A673 (cell line): Measurements from ENCODE around the gene TMEM161B.
"Not testable (repeated sequence)": the region's sequence is repeated elsewhere in the genome, so short reads cannot be mapped to it uniquely, and the experiment has no call there.

ENCODE experiments used
- EZH2 ChIP-seq: fragments of 200-600 bp; sonication (generic); IDR thresholded peaks from 2 replicates; pipeline ENCODE4 v1.6.1; 2017; ENCODE audit warnings: borderline replicate concordance, low read depth, mild to moderate bottlenecking, mixed read lengths, antibody characterized with exemption, low read length; ENCODE audit not compliant: poor library complexity, severe bottlenecking
- TF ChIP-seq, protein P1 (sequence below): fragments of 300-800, 200-600 bp; sonication (generic); conservative IDR thresholded peaks from 2 replicates; pipeline ENCODE4 v1.5.1; 2017; ENCODE audit warnings: low read depth, mild to moderate bottlenecking, antibody characterized with exemption, low read length, moderate library complexity, mixed read lengths

DNA sequence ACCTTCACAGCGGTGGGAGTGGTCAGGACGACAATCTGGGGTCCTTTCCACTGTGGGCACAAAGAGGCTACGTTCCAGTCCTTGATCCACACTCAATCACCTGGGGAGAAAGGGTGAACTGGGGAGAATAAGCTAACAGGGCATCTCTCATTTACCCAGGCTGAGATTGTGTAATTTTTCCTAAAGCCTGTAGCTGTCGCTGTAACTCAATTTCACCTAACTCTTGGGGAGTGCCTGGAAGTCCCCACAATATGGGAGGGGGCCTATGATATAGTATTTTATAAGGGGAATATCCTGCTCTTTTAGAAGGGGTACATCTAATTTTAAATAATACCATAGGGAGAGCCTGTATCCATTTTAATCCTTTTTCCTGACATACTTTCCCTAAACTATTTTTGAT is 79.2 kb downstream of the TMEM161B start:
- TF ChIP-seq, protein P1, sequence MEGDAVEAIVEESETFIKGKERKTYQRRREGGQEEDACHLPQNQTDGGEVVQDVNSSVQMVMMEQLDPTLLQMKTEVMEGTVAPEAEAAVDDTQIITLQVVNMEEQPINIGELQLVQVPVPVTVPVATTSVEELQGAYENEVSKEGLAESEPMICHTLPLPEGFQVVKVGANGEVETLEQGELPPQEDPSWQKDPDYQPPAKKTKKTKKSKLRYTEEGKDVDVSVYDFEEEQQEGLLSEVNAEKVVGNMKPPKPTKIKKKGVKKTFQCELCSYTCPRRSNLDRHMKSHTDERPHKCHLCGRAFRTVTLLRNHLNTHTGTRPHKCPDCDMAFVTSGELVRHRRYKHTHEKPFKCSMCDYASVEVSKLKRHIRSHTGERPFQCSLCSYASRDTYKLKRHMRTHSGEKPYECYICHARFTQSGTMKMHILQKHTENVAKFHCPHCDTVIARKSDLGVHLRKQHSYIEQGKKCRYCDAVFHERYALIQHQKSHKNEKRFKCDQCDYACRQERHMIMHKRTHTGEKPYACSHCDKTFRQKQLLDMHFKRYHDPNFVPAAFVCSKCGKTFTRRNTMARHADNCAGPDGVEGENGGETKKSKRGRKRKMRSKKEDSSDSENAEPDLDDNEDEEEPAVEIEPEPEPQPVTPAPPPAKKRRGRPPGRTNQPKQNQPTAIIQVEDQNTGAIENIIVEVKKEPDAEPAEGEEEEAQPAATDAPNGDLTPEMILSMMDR, result not testable (repeated sequence)
- TF ChIP-seq EZH2, result not testable (repeated sequence)
